Naive thymus-derived CD8-positive, alpha-beta T cell (primary cell): ENCODE results near the gene MTURN. TPM values are rescaled to one million over a fixed set of nuclear protein-coding genes. Genes with fewer than 3 reads are reported as not detected.
"Not testable (repeated sequence)": the region's sequence is repeated elsewhere in the genome, so short reads cannot be mapped to it uniquely, and the experiment has no call there.

ENCODE experiments used
- ATAC-seq, 2 donors: fragments of 150-1000 bp; cut with Tn5 transposase in 1 of 2; sonication (Bioruptor Pico), chemical (Tn5 transposase) in 1 of 2; 1 replicate in 1 of 2; 2 replicates in 1 of 2; pipeline ENCODE4 v1.10.0; 2021; ENCODE audit warnings: mild to moderate bottlenecking in 2 of 2, moderate library complexity in 2 of 2
- POLR2A ChIA-PET: fragments of 350-600 bp; sonication (Branson Sonifier 250); formaldehyde crosslinking; loops from one replicate; lab custom pipeline; 2021; ENCODE audit warnings: antibody characterized with exemption; lab: Charles Lee
- DNase-seq, 10 donors: peaks; one replicate each; pipeline versions ENCODE4 v3.0.0 to v3.0.0-alpha.2; 2020 to 2022
- H3K27ac Mint-ChIP-seq, 10 donors: one replicate each; pipeline ENCODE4 v1.8.0; 2020 to 2022; ENCODE audit warnings: mild to moderate bottlenecking in 10 of 10, mixed read lengths in 10 of 10, moderate library complexity in 4 of 10, inconsistent platforms in 1 of 10
- H3K27me3 Mint-ChIP-seq, 5 donors: one replicate each; pipeline ENCODE4 v1.8.0; 2021 to 2022; ENCODE audit warnings: mixed read lengths in 5 of 5
- H3K36me3 Mint-ChIP-seq, 3 donors: one replicate each; pipeline ENCODE4 v1.8.0; 2020 to 2022; ENCODE audit warnings: mixed read lengths in 3 of 3, mild to moderate bottlenecking in 2 of 3, inconsistent platforms in 1 of 3
- H3K4me1 Mint-ChIP-seq, 4 donors: one replicate each; pipeline ENCODE4 v1.8.0; 2021 to 2022; ENCODE audit warnings: mixed read lengths in 4 of 4
- H3K4me3 Mint-ChIP-seq, 10 donors: one replicate each; pipeline ENCODE4 v1.8.0; 2020 to 2022; ENCODE audit warnings: mild to moderate bottlenecking in 10 of 10, mixed read lengths in 10 of 10, moderate library complexity in 6 of 10, inconsistent platforms in 1 of 10
- H3K9me3 Mint-ChIP-seq, 9 donors: one replicate each; pipeline ENCODE4 v1.8.0; 2020 to 2022; ENCODE audit warnings: mixed read lengths in 9 of 9, mild to moderate bottlenecking in 3 of 9, inconsistent platforms in 1 of 9, moderate library complexity in 1 of 9
- polyA plus RNA-seq, 3 donors: library from polyadenylated mRNA; unstranded; fragments of 300-500 nt; fragmentation: Illumina TruSeq; gene quantifications; one replicate each; pipeline ENCODE4 v1.2.3, GENCODE V29; 2021
- total RNA-seq, 8 experiments: library from RNA in 2 of 8; stranded (reverse) in 2 of 8; gene quantifications; one replicate each; pipeline ENCODE4 v1.2.3 and lab custom pipeline; 2021 to 2026

The MTURN gene
- total RNA-seq (10 to 100 TPM; 16.5 to 18.0 TPM), polyA plus RNA-seq (1 to 10 TPM; 1.4 to 5.2 (median 3.3) TPM), total RNA-seq (lab: John Stamatoyannopoulos, UW) (10.8 to 119 (median 20.4) reads per million in 6 experiments)

DNA sequence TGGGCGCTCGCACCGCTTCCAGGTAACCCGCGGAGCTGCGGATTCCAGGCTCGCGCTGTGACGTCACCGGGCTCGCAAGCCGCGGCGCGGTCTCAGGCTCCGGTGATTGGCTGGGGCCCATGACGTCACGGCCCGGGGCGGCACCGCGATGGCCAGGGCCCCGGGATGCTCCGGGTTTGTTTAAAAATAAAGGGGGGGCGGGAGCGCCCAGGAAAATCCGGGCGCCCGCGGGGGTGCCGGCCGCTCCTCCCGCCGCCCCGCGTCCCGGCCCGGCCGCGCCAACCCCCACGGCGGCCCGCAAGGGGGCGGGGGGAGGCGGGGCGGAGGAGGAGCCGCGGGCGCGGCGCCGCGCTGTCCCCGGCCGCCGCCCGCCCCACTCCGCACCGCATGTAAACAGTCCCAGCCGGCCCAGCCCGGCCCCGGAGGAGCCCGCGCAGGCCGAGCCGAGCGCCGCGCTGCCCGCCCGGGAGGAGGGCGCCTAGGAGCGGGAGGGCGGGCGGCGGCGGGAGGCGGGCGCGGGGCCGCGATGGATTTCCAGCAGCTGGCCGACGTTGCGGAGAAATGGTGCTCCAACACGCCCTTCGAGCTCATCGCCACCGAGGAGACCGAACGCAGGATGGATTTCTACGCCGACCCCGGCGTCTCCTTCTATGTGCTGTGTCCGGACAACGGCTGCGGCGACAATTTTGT, at the start of gene MTURN:
Gene MTURN, plus strand, starts transcription at position 376 of the 690 bp plus-strand sequence. Its CDS starts 151 bp downstream, at position 527.
- Mint-ChIP-seq H3K9me3 (no peaks in the 10 kb centered on the region), H3K4me1 (peaks cover 8 to 11% (median 9%) of the 10 kb centered on the region in 4 donors), H3K27me3 (peaks cover 0 to 5% (median 3%) of the 10 kb centered on the region in 5 donors), H3K36me3 (peaks cover 0 to under 1% (median 0%) of the 10 kb centered on the region in 3 donors), H3K27ac (peak within 1 kb of the TSS; percentile 44 to 95 (median 92)), H3K4me3 (peak within 1 kb of the TSS; percentile 84 to 95 (median 90))
- ATAC-seq, result peak; percentile 81 to 84
- peak; percentile 73 to 91 (median 87) for DNase-seq
- POLR2A ChIA-PET, result interaction anchor here (0.7 to 2.1 kb wide), 7 partner anchors 11 to 227 kb away, joined by 3 to 12 read pairs (median 3); no protein-coding TSS in a partner anchor

DNA sequence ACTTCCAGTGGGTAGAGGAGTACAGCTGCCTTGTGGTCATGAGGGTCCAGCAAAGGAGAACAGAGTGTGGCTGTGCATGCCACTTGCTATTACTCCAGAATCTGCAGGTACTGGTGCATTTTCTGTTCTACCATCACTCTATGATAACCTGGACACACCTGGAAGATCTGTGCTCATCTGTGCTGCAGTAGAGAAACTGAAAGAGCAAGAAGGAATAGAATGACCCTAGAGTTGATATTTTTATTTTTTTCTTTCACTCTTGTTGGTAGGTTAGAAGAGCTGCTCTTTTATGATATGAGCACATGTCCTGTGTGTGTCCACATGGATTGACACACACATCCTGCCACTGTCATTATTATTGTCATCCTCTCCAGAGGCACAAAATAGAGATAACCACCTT, 48.3 kb upstream of the MTURN start:
- H3K9me3 Mint-ChIP-seq, result no peaks in the 10 kb centered on the region
- H3K4me1 Mint-ChIP-seq, result peaks cover 0 to 2% (median 0%) of the 10 kb centered on the region in 4 donors
- H3K27ac Mint-ChIP-seq, result no peak overlapping the region
- H3K4me3 Mint-ChIP-seq, result no peak overlapping the region
- no peaks in the 10 kb centered on the region for H3K27me3 Mint-ChIP-seq
- ATAC-seq (no peak), DNase-seq (no peak)
- POLR2A ChIA-PET, result no interaction called here
- H3K36me3 Mint-ChIP-seq, result peaks cover 0 to 8% (median 7%) of the 10 kb centered on the region in 3 donors

DNA sequence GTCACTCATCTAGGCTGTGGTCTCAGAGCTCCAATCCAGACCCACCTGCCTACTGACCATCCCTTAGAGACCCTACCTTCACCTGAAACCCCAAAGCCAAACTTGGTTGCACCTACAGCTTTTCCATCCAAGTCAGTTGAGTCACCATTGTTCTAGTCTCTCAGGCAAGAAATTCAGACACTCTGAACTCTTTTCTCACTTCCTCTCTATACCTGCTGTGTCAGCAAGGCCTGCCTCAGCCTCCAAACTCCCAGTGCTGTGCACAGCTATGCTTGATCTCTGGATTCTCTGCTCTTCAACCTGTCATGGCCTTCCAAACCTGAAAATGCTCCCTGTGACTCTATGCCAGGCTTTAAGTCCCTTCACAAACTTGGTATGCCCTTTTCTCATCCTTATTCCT, 47.4 kb upstream of the MTURN start:
- ATAC-seq (no peak), DNase-seq (no peak)
- Mint-ChIP-seq H3K36me3 (peaks cover 0 to 6% (median 2%) of the 10 kb centered on the region in 3 donors), H3K4me1 (peaks cover 0 to 2% (median 0%) of the 10 kb centered on the region in 4 donors), H3K9me3 (no peaks in the 10 kb centered on the region), H3K27me3 (no peaks in the 10 kb centered on the region), H3K4me3 (no peak overlapping the region), H3K27ac (peak overlapping the region in 1 of 10 donors; percentile 21)
- POLR2A ChIA-PET, result no interaction called here

DNA sequence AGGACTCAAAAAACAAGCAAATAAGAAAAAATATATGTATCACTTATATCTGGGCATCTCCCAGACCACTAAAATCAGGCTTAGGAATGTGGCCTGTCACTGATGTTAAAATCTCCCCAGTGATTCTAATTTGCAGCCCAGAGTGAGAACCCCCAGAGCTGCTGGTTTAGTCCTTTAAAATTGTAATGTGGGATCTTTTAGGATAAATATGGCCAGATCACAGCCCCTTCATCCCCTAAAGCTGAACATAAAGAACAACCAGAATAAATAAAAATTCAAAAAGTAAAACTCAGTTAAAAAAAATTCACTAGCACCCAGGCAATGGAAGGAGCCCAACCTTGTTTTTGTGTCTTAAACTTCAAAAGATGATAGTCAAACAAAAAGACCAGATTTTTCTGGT, 46.4 kb upstream of the MTURN start:
- ATAC-seq (no peak), DNase-seq (no peak)
- H3K36me3 Mint-ChIP-seq, result peaks cover 0 to 6% (median 2%) of the 10 kb centered on the region in 3 donors
- POLR2A ChIA-PET, result no interaction called here
- H3K9me3 Mint-ChIP-seq, result no peaks in the 10 kb centered on the region
- no peak overlapping the region for H3K4me3 Mint-ChIP-seq
- H3K27me3 Mint-ChIP-seq, result no peaks in the 10 kb centered on the region
- H3K4me1 Mint-ChIP-seq, result peaks cover 0 to 2% (median 0%) of the 10 kb centered on the region in 4 donors
- peak overlapping the region in 1 of 10 donors; percentile 21 for H3K27ac Mint-ChIP-seq

DNA sequence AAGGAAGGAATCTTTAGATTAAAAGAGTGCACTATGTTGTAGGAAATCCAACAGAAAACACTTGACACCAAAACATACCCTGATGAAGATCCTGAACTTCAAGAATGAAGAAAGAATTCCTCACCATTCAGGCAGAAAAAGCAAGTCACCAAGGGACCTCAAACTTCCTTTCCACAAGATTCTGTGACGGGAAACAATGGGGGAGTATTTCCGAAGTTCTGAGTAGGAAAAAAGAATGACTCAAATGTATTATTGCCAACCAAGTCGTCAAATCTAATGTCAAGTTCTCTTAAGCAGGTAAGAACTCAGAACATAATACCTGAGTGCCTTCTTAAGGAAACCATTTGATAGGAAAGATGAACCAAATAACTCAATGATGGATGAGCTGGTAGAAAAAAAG, 44.7 kb upstream of the MTURN start:
- POLR2A ChIA-PET, result no interaction called here
- no peak overlapping the region for H3K4me3 Mint-ChIP-seq
- no peak for ATAC-seq
- peaks cover 0 to 2% (median 0%) of the 10 kb centered on the region in 4 donors for H3K4me1 Mint-ChIP-seq
- no peaks in the 10 kb centered on the region for H3K27me3 Mint-ChIP-seq
- H3K9me3 Mint-ChIP-seq, result no peaks in the 10 kb centered on the region
- H3K27ac Mint-ChIP-seq, result no peak overlapping the region
- peaks cover 0 to 9% (median 4%) of the 10 kb centered on the region in 3 donors for H3K36me3 Mint-ChIP-seq
- DNase-seq, result no peak

DNA sequence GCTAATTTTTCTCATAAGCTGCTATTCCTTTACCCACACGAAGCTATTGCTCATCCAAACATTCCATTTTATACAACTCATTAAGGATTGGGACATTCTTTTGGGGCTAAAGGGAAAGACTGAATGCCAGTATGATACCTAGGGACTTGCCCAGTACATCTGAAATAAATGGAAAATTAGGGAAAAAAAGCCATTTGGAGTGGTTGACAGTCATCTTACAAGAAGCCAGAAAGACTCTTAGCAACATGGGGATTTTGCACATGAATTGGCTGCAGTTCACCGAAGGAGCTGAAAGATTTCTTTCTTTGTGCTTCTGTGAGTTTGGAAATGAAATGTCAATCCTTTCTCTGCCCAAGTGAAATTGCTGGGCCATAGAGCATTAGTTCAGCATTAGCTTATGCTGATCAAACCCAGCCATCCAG, 43.3 kb upstream of the MTURN start:
- POLR2A ChIA-PET, result no interaction called here
- ATAC-seq, result no peak

DNA sequence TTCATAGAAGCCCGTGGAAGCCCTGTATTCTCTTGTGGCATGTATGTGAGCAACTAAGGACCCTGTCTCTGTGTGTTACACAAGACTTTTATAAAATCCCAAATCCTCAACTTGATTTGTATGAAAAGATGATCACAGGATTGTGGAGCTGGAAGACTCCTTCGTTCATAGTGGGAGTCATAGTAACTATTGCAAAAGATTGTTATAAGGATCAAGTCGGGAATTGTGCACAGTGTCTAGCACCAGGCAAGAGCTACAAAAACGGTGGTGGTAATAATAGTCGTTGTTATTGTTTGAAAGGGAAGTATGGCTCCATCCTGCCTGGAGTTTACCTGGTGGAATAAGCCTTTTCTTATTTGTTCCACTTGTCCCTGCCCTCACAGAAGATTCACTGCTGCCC, 42.8 kb upstream of the MTURN start:
- ATAC-seq (no peak), DNase-seq (no peak)
- H3K36me3 Mint-ChIP-seq, result peaks cover 4% of the 10 kb centered on the region in 3 donors
- H3K27ac Mint-ChIP-seq, result no peak overlapping the region
- POLR2A ChIA-PET, result no interaction called here
- H3K4me3 Mint-ChIP-seq, result no peak overlapping the region
- peaks cover 0 to 2% (median 0%) of the 10 kb centered on the region in 4 donors for H3K4me1 Mint-ChIP-seq
- H3K9me3 Mint-ChIP-seq, result peaks cover 0 to 1% (median 0%) of the 10 kb centered on the region in 9 donors
- H3K27me3 Mint-ChIP-seq, result no peaks in the 10 kb centered on the region

More for the DNA sequence above, 43.3 kb upstream of the MTURN start:
- H3K27ac Mint-ChIP-seq, result no peak overlapping the region
- peaks cover 0 to 2% (median 0%) of the 10 kb centered on the region in 4 donors for H3K4me1 Mint-ChIP-seq
- H3K27me3 Mint-ChIP-seq, result no peaks in the 10 kb centered on the region
- no peaks in the 10 kb centered on the region for H3K9me3 Mint-ChIP-seq
- DNase-seq, result no peak
- peaks cover 2 to 4% (median 4%) of the 10 kb centered on the region in 3 donors for H3K36me3 Mint-ChIP-seq
- H3K4me3 Mint-ChIP-seq, result no peak overlapping the region

DNA sequence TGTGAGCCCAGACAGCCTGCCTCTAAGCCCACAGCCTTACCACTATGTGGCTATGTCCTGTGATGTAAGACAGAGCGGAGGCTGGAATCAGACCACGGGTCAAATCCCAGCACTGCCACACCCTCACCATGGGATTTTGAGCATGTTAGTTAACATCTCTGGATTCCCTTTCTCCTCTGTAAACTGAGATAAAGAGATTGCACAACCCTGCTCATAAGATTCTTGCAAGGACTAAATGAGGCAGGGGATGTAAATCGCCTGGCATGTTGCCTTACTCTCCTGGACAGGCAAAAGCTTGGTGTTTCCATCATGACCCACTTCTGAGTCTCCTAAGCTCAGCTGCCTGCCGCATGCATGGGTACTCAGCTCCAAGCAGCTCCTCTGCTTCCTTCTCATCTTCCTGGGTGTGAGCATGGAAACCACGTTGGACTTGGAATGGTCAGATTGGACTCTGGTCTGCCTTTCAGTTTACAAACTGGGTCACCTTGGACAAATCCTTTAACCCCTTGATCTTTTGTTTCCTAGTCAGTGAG, 41.3 kb upstream of the MTURN start:
- H3K4me3 Mint-ChIP-seq, result no peak overlapping the region
- peaks cover 4 to 11% (median 7%) of the 10 kb centered on the region in 3 donors for H3K36me3 Mint-ChIP-seq
- DNase-seq (no peak), ATAC-seq (no peak)
- POLR2A ChIA-PET, result no interaction called here
- H3K27ac Mint-ChIP-seq, result peak overlapping the region in 1 of 10 donors; percentile 46
- H3K27me3 Mint-ChIP-seq, result no peaks in the 10 kb centered on the region
- H3K9me3 Mint-ChIP-seq, result peaks cover 0 to 8% (median 0%) of the 10 kb centered on the region in 9 donors
- H3K4me1 Mint-ChIP-seq, result no peaks in the 10 kb centered on the region

DNA sequence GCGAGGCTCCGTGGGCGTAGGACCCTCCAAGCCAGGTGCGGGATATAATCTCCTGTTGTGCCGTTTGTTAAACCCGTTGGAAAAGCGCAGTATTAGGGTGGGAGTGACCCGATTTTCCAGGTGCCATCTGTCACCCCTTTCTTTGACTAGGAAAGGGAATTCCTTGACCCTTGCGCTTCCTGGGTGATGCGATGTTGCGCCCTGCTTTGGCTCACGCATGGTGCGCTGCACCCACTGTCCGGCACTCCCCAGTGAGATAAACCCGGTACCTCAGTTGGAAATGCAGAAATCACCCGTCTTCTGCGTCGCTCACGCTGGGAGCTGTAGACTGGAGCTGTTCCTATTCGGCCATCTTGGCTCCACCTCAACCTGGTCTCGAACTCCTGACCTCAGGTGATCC, 36.2 kb upstream of the MTURN start:
- Mint-ChIP-seq H3K36me3 (peaks cover 4 to 11% (median 7%) of the 10 kb centered on the region in 3 donors), H3K27ac (peak overlapping the region in 1 of 10 donors; percentile 14)
- H3K9me3 Mint-ChIP-seq, H3K4me3 Mint-ChIP-seq, ATAC-seq, H3K27me3 Mint-ChIP-seq, DNase-seq, H3K4me1 Mint-ChIP-seq: not testable (repeated sequence)
- POLR2A ChIA-PET, result interaction anchor here (1.2 kb wide), 1 partner anchor 22 kb away, joined by 4 read pairs; no protein-coding TSS in a partner anchor

DNA sequence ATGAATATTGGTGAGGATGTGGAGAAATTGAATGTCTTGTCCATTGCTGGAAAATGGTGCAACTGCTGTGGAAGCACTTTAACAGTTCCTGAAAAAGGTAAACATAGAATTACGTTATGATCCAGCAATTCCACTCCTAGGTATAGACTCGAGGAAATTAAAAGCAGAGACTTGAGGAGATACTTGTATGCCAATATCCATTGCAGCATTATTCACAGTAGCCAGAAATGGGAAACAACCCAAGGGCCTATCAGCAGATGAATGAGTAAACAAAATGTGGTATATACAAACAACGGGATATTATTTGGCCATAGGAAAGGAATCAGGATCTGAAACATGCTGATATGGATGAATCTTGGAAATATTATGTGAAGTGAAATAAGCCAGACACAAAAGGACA, 32.5 kb upstream of the MTURN start:
- Mint-ChIP-seq H3K27ac (no peak overlapping the region), H3K36me3 (peaks cover 0 to 4% (median 2%) of the 10 kb centered on the region in 3 donors), H3K4me1 (no peaks in the 10 kb centered on the region), H3K9me3 (peaks cover 0 to 4% (median 0%) of the 10 kb centered on the region in 9 donors), H3K4me3 (no peak overlapping the region), H3K27me3 (no peaks in the 10 kb centered on the region)
- ATAC-seq, result no peak
- DNase-seq, result no peak
- POLR2A ChIA-PET, result no interaction called here

DNA sequence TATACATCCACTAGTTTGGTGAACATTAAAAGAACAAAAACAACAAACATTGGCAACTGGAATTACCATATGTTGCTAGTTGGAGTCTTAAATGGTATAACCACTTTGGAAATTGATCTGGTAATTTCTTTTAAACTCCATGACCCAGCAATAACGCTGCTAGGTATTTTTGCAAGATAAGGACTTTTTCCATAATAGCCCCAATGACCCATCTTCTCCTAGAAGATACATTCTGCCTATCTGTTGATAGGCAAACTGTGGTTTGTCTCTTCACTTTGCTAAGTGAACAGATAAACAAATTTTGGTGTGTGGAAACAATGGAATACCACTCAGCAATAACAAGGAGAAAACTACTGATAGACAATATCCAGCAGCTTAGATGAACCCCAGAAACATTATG, 30.6 kb upstream of the MTURN start:
- Mint-ChIP-seq H3K9me3 (peaks cover 0 to 12% (median under 1%) of the 10 kb centered on the region in 9 donors), H3K4me1 (no peaks in the 10 kb centered on the region), H3K4me3 (no peak overlapping the region), H3K36me3 (peaks cover 0 to 8% (median 0%) of the 10 kb centered on the region in 3 donors), H3K27ac (no peak overlapping the region), H3K27me3 (no peaks in the 10 kb centered on the region)
- POLR2A ChIA-PET, result no interaction called here
- ATAC-seq, result no peak
- DNase-seq, result no peak

DNA sequence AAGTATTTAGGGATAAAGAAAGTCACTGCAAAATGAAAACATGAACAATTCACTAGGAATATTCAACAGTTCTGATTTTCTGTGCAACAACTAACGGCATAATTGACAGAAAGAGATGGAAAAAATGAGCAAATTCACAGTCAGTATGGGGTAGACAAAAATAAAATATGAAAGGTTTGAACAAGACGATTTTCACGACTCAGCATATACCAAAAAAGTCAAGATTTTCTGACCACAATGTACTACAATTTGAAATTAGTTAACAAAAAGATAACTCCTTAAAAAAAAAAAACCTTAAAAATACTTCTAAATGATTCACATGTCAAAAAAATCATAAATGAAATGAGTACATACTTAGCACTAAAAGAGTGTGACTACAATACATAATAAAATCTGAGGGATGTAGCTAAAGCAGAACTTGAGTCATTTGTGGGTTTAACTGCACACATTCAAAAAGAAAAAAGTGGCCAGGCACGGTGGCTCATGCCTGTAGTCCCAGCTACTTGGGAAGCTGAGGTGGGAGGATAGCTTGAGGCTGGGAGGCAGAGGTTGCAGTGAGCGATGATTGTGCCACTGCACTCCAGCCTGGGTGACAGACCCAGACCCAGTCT, 22.6 kb upstream of the MTURN start:
- H3K4me3 Mint-ChIP-seq, result no peak overlapping the region
- H3K36me3 Mint-ChIP-seq, result peaks cover 0 to 23% (median 22%) of the 10 kb centered on the region in 3 donors
- POLR2A ChIA-PET, result no interaction called here
- DNase-seq (no peak), ATAC-seq (no peak)
- H3K9me3 Mint-ChIP-seq, result peaks cover 3 to 36% (median 18%) of the 10 kb centered on the region in 9 donors
- H3K4me1 Mint-ChIP-seq, result peaks cover 6 to 9% (median 7%) of the 10 kb centered on the region in 4 donors
- H3K27ac Mint-ChIP-seq, result no peak overlapping the region
- no peaks in the 10 kb centered on the region for H3K27me3 Mint-ChIP-seq
